Stimulated activated CD8-positive, alpha-beta memory T cell treated with anti-CD3 and anti-CD28 coated beads, Interleukin-7, amount 100 ng/mL, for 48 hours (primary cell): Measurements from ENCODE around the gene THAP8.
A peak's percentile ranks its signal among the peaks of the same experiment; 100 is the strongest.

Experiments used
- DNase-seq, 2 donors: peaks; one replicate each; pipeline ENCODE4 v3.0.0-alpha.2; 2020; ENCODE audit warnings: low read depth in 1 of 2; ENCODE audit errors: extremely low read depth in 1 of 2

THAP8 gene, protein sequence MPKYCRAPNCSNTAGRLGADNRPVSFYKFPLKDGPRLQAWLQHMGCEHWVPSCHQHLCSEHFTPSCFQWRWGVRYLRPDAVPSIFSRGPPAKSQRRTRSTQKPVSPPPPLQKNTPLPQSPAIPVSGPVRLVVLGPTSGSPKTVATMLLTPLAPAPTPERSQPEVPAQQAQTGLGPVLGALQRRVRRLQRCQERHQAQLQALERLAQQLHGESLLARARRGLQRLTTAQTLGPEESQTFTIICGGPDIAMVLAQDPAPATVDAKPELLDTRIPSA

DNA sequence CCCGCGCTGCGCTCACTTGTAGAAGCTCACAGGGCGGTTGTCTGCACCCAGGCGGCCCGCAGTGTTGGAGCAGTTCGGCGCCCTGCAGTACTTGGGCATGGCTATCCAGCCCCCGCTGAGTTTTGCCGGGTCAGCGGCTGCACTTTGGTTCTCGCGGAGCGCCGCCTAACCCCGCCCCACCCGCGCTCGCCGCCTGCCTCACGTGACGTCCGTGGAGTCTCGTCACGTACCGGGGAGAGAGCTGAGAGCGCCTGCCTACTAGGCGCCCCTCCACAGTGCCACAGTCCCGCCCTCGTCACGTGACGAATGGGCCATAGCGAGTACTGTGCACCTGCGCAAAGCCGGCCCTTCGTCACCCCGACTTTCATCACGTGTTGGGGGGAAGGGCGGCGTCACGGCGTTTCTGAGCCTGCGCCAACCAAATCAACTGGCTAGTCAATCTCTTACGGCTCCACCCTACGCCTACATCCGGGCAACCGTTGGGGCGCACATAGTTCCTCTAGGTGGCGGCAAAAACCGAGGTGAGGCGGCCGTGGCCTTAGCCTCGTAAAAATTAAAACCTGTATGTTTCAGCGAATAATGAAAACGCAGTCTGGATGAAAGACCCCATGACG lies at the start of gene THAP8:
Gene THAP8 (minus strand): TSS at position 167 of the 614 bp plus-strand sequence. CDS start 68 bp downstream, at position 99.
- DNase-seq, result peak; percentile 99 to 100

GRCh38 chr19:36103040-36103626 lies 49.0 kb upstream of the THAP8 start:
- no peak for DNase-seq

- DNase-seq, result no peak
Measured at GRCh38 chr19:36101550-36102327, 47.7 kb upstream of the THAP8 start.

DNA sequence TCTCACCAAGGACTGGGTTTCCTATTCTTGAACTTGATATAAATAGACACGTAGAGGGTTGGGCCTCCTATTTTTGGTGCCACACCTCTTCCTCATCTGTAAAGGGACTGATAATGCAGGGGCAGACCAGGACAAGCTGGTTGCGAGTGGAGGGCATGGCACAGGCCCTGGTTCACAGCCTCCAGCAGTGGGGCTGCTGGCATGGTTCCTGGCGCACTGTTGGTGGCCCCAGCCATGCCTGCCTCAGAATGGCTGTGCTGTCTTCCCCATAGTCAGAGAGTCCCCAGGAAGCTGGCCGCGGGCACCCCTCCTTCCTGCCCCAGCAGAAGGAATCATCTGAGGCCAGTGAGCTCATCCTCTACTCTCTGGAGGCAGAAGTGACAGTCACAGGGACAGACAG lies 46.4 kb upstream of the THAP8 start:
- DNase-seq, result no peak

- no peak for DNase-seq
Measured at GRCh38 chr19:36099166-36099785, 45.2 kb upstream of the THAP8 start.

GRCh38 chr19:36097036-36097435 lies 43.0 kb upstream of the THAP8 start:
- no peak for DNase-seq

- DNase-seq, result no peak
Measured at GRCh38 chr19:36093687-36094086, 39.6 kb upstream of the THAP8 start.

- DNase-seq, result peak in 1 of 2 donors; percentile 14
Measured at GRCh38 chr19:36093146-36093662, 39.1 kb upstream of the THAP8 start.

DNA sequence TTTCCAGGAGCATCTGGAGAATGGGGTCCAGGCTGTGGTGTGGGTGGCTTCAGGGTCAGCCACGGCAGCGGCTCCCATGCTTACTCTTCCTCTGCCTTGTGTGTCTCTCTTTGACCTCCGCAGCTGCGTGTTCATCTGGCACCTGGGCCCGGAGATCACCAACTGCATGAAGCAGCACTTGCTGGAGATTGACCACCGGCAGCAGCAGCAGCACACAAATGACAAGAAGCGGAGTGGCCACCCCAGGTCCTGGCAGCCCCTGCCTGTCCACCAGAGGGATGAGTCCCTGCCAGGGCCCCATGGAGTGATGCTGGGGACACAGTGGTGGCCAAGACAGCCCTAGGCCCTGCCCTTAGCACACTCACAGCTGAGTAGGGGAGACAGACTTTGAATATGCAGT lies 38.5 kb upstream of the THAP8 start:
- no peak for DNase-seq

- no peak for DNase-seq
Measured at GRCh38 chr19:36090910-36091695, 37.0 kb upstream of the THAP8 start.

DNA sequence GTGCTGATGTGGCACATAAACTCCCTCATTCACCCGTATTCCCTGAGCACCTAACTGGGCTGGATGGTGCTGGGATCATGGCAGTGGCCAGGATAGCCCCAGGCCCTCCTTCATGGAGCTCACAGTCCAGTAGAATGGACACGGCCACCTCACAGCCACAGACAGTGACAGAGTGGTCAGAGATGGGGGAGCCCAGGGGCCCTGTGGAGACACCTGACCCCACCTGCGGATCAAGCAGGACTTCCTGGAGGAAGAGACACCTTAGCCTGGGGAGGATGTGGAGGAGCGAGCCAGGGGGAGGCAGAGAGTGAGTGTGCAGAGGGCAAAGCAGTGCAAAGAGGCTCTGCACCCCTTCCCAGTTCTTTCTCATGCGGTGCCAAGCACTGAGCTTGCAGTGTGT lies 35.8 kb upstream of the THAP8 start:
- no peak for DNase-seq

- DNase-seq, result no peak
Measured at GRCh38 chr19:36086326-36086725, 32.2 kb upstream of the THAP8 start.

DNA sequence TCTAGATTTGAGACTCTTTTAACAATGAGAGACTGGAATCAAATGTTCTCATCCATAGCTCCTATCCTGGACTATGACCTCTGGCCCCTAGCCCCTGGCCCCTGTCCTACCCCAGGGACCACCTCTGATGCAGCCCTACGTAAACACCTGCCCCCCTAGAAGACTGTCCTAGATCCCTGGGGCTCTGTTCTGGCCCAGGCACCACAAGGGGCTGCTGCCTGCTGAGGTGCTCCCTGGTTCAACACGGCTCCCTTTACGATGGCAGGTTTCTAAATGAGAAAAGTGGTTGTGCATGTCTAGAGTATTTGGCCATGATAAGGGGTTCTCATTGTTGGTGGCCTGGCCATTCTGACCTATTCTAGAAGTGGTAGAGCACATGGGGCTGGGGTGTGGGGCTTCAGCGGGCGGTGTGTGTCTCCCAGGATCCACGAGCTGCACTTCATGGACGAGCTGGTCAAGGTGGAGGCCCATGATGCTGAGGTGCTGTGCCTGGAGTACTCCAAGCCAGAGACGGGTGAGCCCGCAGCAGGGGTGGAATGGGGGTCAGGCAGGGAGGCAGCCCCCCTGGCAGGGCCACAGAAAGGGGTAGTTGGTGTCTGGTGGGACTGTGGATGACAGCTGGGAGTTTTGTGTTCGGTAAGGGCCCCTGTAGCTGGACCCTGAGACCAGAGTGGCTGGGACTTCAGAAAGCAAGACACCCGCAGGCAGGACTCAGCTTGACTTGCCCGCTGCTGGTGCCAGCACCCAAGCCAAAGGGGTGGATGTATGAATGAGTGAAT lies 30.3 kb upstream of the THAP8 start:
- no peak for DNase-seq

- no peak for DNase-seq
Measured at GRCh38 chr19:36082916-36083315, 28.8 kb upstream of the THAP8 start.

DNA sequence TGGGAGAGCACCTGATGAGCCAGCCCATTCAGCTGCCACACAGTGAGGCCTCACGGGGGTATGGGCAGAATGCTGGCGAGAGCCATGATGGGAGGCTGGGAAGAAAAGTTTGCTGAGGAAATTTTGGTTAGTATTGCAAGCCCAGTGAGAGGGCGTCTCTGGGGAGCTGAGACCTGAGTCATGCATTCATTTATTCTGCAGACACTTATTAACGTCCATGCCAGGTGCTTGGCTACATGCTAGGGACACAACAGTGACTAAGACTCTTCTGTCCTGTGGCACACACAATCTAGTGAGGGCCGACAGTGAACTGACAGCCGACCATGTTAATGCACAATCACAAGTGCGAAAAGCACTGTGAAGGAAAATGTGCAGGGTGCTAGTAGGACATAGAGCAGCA lies 27.8 kb upstream of the THAP8 start:
- no peak for DNase-seq

GRCh38 chr19:36081385-36081784 lies 27.3 kb upstream of the THAP8 start:
- DNase-seq, result no peak

GRCh38 chr19:36079389-36079945 lies 25.4 kb upstream of the THAP8 start:
- no peak for DNase-seq

DNA sequence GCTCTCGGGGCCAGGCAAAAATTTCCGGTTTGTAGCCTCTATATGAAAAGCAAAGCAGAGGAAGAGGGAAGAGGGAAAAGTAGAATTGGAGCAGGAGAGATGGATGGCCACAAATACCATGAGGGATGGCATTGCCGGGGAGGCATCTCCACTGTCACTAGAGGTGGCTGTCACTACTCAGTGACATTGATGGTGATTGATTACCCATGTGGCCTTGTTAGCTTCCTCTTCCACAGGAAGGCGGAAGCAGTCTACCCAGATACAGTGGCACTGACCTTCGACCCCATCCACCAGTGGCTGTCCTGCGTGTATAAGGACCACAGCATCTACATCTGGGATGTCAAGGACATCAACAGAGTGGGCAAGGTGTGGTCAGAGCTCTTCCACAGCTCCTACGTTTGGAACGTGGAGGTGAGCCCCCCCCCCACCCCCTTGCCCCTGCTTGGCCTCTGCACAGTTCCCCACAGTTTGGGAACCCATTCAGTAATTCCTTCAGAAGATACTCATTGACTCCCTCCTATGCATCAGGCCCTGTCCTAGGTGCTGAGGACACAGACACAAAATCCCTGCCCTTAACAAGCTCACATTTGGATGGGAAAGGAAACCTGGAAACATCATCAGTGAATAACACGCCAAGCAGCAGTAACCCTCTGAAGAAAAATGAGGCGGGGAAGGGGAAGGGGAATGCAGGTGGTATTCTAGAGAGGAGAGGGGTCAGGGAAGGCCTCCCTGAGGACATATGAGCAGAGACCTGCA lies 19.2 kb upstream of the THAP8 start:
- no peak for DNase-seq
